Measurements from ENCODE around the gene TULP1.

GRCh38 chr6:35507221-35507620 lies 5.5 kb downstream of the TULP1 start:
- TF ChIP-seq MAX (IDR thresholded peaks at IDR 0.05) (no peak), CTCF (IDR thresholded peaks at IDR 0.05; ENCODE audit: low read depth, low read length, missing input control) (no peak), TAF1 (conservative IDR thresholded peaks at IDR 0.05) (no peak), ATF3 (IDR thresholded peaks at IDR 0.05) (no peak), RAD21 (IDR thresholded peaks at IDR 0.05) (no peak), YY1 (IDR thresholded peaks at IDR 0.05) (no peak), GABPA (IDR thresholded peaks at IDR 0.05 in 1 of 2, conservative IDR thresholded peaks at IDR 0.05 in 1 of 2) (no peak), FOXA1 (IDR thresholded peaks at IDR 0.05) (no peak), ZBTB33 (IDR thresholded peaks at IDR 0.05) (no peak), NR2F2 (IDR thresholded peaks at IDR 0.05) (no peak), REST (IDR thresholded peaks at IDR 0.05) (no peak), JUND (IDR thresholded peaks at IDR 0.05) (no peak), SP1 (IDR thresholded peaks at IDR 0.05) (no peak)
